Spinal cord (tissue), 10 donors: ENCODE results near the gene RAP1GAP2. TPM values are rescaled to one million over a fixed set of nuclear protein-coding genes. Genes with fewer than 3 reads are reported as not detected.

Source experiments
- DNase-seq, 6 donors: peaks; one replicate each; pipeline versions ENCODE4 v3.0.0 to v3.0.0-alpha.2; 2013 to 2015; ENCODE audit warnings: low spot score in 6 of 6, low read depth in 4 of 6
- H3K27ac ChIP-seq: one replicate; pipeline ENCODE4 v1.5.1; 2013; ENCODE audit warnings: low read depth, low read length, control low read depth
- H3K27me3 ChIP-seq: one replicate; pipeline ENCODE4 v1.6.1; 2013; ENCODE audit warnings: low read length; ENCODE audit not compliant: control insufficient read depth, insufficient read depth
- H3K36me3 ChIP-seq: one replicate; pipeline ENCODE4 v1.6.1; 2013; ENCODE audit warnings: low read length; ENCODE audit not compliant: control insufficient read depth, insufficient read depth
- H3K4me1 ChIP-seq: one replicate; pipeline ENCODE4 v1.6.1; 2013; ENCODE audit warnings: low read length; ENCODE audit not compliant: control insufficient read depth, insufficient read depth
- H3K4me3 ChIP-seq: one replicate; pipeline ENCODE4 v1.5.1; 2013; ENCODE audit warnings: low read depth, low read length, control low read depth
- H3K9me3 ChIP-seq: one replicate; pipeline ENCODE4 v1.6.1; 2013; ENCODE audit warnings: low read length; ENCODE audit not compliant: control insufficient read depth, insufficient read depth
- WGBS: methylation state at CpG from one replicate; pipeline ENCODE4 v1.1.5; 2013; ENCODE audit warnings: missing lambda C conversion rate; ENCODE audit not compliant: insufficient coverage; 5-methylcytosine and 5-hydroxymethylcytosine counted together
- polyA plus RNA-seq, 2 donors: library from polyadenylated mRNA; unstranded; fragments of 120-200 nt; gene quantifications; one replicate each; pipeline ENCODE4 v1.2.1, GENCODE V29; 2013; ENCODE audit not compliant: insufficient read length in 2 of 2
- total RNA-seq, 2 donors: library from RNA; depleted of rRNA in 1 of 2; stranded (reverse); fragments of 120-200 nt in 1 of 2; fragments of >200 nt in 1 of 2; gene quantifications; one replicate each; pipeline versions ENCODE4 v1.2.3 to v1.2.4, GENCODE V29; 2013 to 2014
- donor health status: healthy.

Gene RAP1GAP2
- total and polyA plus RNA-seq, 4 donors = 7.4 to 22.0 (median 16.1) TPM

- Histone ChIP-seq H3K27me3 (no peaks in the 10 kb centered on the region), H3K9me3 (no peaks in the 10 kb centered on the region), H3K36me3 (peaks cover 23% of the 10 kb centered on the region), H3K4me3 (no peak overlapping the region), H3K4me1 (peaks cover 8% of the 10 kb centered on the region), H3K27ac (no peak overlapping the region)
- WGBS = 62% methylated on average over 10 of the region's 11 CpGs
- DNase-seq = peak in 1 of 6 donors; percentile 47
Observed at GRCh38 chr17:2797637-2798036, 1.4 kb downstream of the RAP1GAP2 start.

- Histone ChIP-seq H3K27ac (no peak overlapping the region), H3K27me3 (no peaks in the 10 kb centered on the region), H3K9me3 (no peaks in the 10 kb centered on the region), H3K36me3 (peaks cover 22% of the 10 kb centered on the region), H3K4me1 (peaks cover 8% of the 10 kb centered on the region), H3K4me3 (no peak overlapping the region)
- WGBS = 73% methylated on average over 11 of the region's 11 CpGs
- no peak for DNase-seq
Observed at GRCh38 chr17:2798188-2798587, 1.9 kb downstream of the RAP1GAP2 start.

GRCh38 chr17:2798678-2799077, 2.4 kb downstream of the RAP1GAP2 start:
- no peak overlapping the region for H3K4me3 ChIP-seq
- H3K9me3 ChIP-seq = no peaks in the 10 kb centered on the region
- no peak overlapping the region for H3K27ac ChIP-seq
- DNase-seq = no peak
- 36% methylated on average over 6 of the region's 11 CpGs for WGBS
- H3K4me1 ChIP-seq = peaks cover 8% of the 10 kb centered on the region
- peaks cover 22% of the 10 kb centered on the region for H3K36me3 ChIP-seq
- H3K27me3 ChIP-seq = no peaks in the 10 kb centered on the region

- Histone ChIP-seq H3K27ac (no peak overlapping the region), H3K27me3 (no peaks in the 10 kb centered on the region)
- WGBS = 83% methylated on average over 6 of the region's 7 CpGs
Observed at GRCh38 chr17:2799653-2800052, 3.4 kb downstream of the RAP1GAP2 start.

GRCh38 chr17:2800367-2800766, 4.1 kb downstream of the RAP1GAP2 start:
- Histone ChIP-seq H3K36me3 (peaks cover 20% of the 10 kb centered on the region), H3K27ac (no peak overlapping the region), H3K4me1 (peaks cover 8% of the 10 kb centered on the region), H3K4me3 (no peak overlapping the region), H3K9me3 (no peaks in the 10 kb centered on the region), H3K27me3 (no peaks in the 10 kb centered on the region)
- 90% methylated on average over 10 of the region's 11 CpGs for WGBS
- DNase-seq = no peak

More at GRCh38 chr17:2799653-2800052, 3.4 kb downstream of the RAP1GAP2 start:
- no peak for DNase-seq
- no peak overlapping the region for H3K4me3 ChIP-seq
- H3K9me3 ChIP-seq = no peaks in the 10 kb centered on the region
- peaks cover 21% of the 10 kb centered on the region for H3K36me3 ChIP-seq
- H3K4me1 ChIP-seq = peaks cover 8% of the 10 kb centered on the region

- WGBS = 49% methylated on average over 5 of the region's 6 CpGs
- H3K36me3 ChIP-seq = peaks cover 12% of the 10 kb centered on the region
- no peak overlapping the region for H3K27ac ChIP-seq
- H3K27me3 ChIP-seq = no peaks in the 10 kb centered on the region
- peak in 2 of 6 donors; percentile 55 to 56 for DNase-seq
- peaks cover 8% of the 10 kb centered on the region for H3K4me1 ChIP-seq
- no peaks in the 10 kb centered on the region for H3K9me3 ChIP-seq
- H3K4me3 ChIP-seq = no peak overlapping the region
Observed at GRCh38 chr17:2801841-2802240, 5.6 kb downstream of the RAP1GAP2 start.

- H3K4me1 ChIP-seq = peaks cover 4% of the 10 kb centered on the region
- no peaks in the 10 kb centered on the region for H3K27me3 ChIP-seq
- WGBS = 94% methylated on average over 8 of the region's 8 CpGs
- no peaks in the 10 kb centered on the region for H3K9me3 ChIP-seq
- peaks cover 11% of the 10 kb centered on the region for H3K36me3 ChIP-seq
- DNase-seq = no peak
- no peak overlapping the region for H3K27ac ChIP-seq
- no peak overlapping the region for H3K4me3 ChIP-seq
Observed at GRCh38 chr17:2802574-2802973, 6.3 kb downstream of the RAP1GAP2 start.

GRCh38 chr17:2803386-2803785, 7.1 kb downstream of the RAP1GAP2 start:
- H3K36me3 ChIP-seq = peaks cover 11% of the 10 kb centered on the region
- DNase-seq = no peak
- 88% methylated on average over 14 of the region's 14 CpGs for WGBS
- no peak overlapping the region for H3K4me3 ChIP-seq
- no peaks in the 10 kb centered on the region for H3K9me3 ChIP-seq
- H3K27me3 ChIP-seq = no peaks in the 10 kb centered on the region
- no peaks in the 10 kb centered on the region for H3K4me1 ChIP-seq
- H3K27ac ChIP-seq = no peak overlapping the region

GRCh38 chr17:2803971-2804370, 7.7 kb downstream of the RAP1GAP2 start:
- WGBS = 85% methylated on average over 4 of the region's 4 CpGs
- Histone ChIP-seq H3K36me3 (peaks cover 16% of the 10 kb centered on the region), H3K27ac (no peak overlapping the region), H3K4me1 (no peaks in the 10 kb centered on the region), H3K27me3 (no peaks in the 10 kb centered on the region), H3K4me3 (no peak overlapping the region), H3K9me3 (no peaks in the 10 kb centered on the region)
- no peak for DNase-seq

GRCh38 chr17:2804912-2805311, 8.7 kb downstream of the RAP1GAP2 start:
- Histone ChIP-seq H3K4me3 (no peak overlapping the region), H3K36me3 (peaks cover 17% of the 10 kb centered on the region), H3K4me1 (no peaks in the 10 kb centered on the region), H3K27ac (no peak overlapping the region), H3K27me3 (no peaks in the 10 kb centered on the region), H3K9me3 (no peaks in the 10 kb centered on the region)
- 90% methylated on average over 7 of the region's 7 CpGs for WGBS
- DNase-seq = no peak
